HEK293 (cell line): ENCODE results near the gene TUBD1.

Source experiments
- CTCF ChIA-PET: fragments of 350-600 bp; formaldehyde crosslinking; extraction: SDS; loops from one replicate; lab custom pipeline; 2021; ENCODE audit warnings: antibody characterized with exemption; lab: Yijun Ruan, JAX
- POLR2A ChIA-PET: fragments of 300-600 bp; formaldehyde crosslinking; extraction: SDS; loops from one replicate; lab custom pipeline; 2020; ENCODE audit warnings: antibody characterized with exemption, inconsistent platforms; lab: Yijun Ruan, JAX
- H3K27ac ChIP-seq: fragments of 200-500 bp; sonication (Bioruptor generic); 2 replicates; pipeline ENCODE4 v1.5.1; 2014; ENCODE audit warnings: low read depth, low read length, control low read depth, inconsistent platforms; ENCODE audit errors: extremely low read depth
- H3K36me3 ChIP-seq, 2 experiments: fragments of 200-500 bp in 1 of 2; sonication (Bioruptor generic) in 1 of 2; 1 replicate in 1 of 2; 2 replicates in 1 of 2; pipeline ENCODE4 v1.5.1; 2014 to 2017; ENCODE audit warnings: inconsistent platforms in 2 of 2, low read length in 2 of 2; ENCODE audit not compliant: control insufficient read depth in 2 of 2, insufficient read depth in 1 of 2
- H3K4me1 ChIP-seq: fragments of 200-500 bp; sonication (Bioruptor generic); 2 replicates; pipeline ENCODE4 v1.5.1; 2014; ENCODE audit warnings: mild to moderate bottlenecking, low read length, inconsistent platforms; ENCODE audit not compliant: control insufficient read depth, insufficient read depth
- H3K4me3 ChIP-seq: 2 replicates; pipeline ENCODE4 v1.5.1; 2011; ENCODE audit warnings: low read depth, mild to moderate bottlenecking, control low read depth, low read length, moderate library complexity
- H3K9me3 ChIP-seq: fragments of 200-500 bp; sonication (Bioruptor generic); 2 replicates; pipeline ENCODE4 v1.5.1; 2014; ENCODE audit warnings: low read depth, low read length, inconsistent platforms; ENCODE audit not compliant: control insufficient read depth, insufficient read depth
- GLI2 ChIP-seq: fragments of 450-650 bp; formaldehyde crosslinking; IDR thresholded peaks from 2 replicates; pipeline ENCODE4; 2017; ENCODE audit warnings: missing biosample characterization, missing genetic modification characterization, low read depth, borderline replicate concordance
- MEIS1 ChIP-seq: sonication (generic); formaldehyde crosslinking; IDR thresholded peaks from 2 replicates; pipeline ENCODE4 v1.8.1; 2022; ENCODE audit warnings: missing genetic modification reagents, mild to moderate bottlenecking, borderline replicate concordance
- OSR2 ChIP-seq: fragments of 450-650 bp; formaldehyde crosslinking; IDR thresholded peaks from 2 replicates; pipeline ENCODE4 v1.5.1; 2016; ENCODE audit warnings: missing biosample characterization, missing genetic modification characterization
- SP7 ChIP-seq: fragments of 450-650 bp; formaldehyde crosslinking; IDR thresholded peaks from 2 replicates; pipeline ENCODE4 v1.5.1; 2016; ENCODE audit warnings: missing biosample characterization, missing genetic modification characterization
- TCF7L2 ChIP-seq: IDR thresholded peaks from 2 replicates; pipeline ENCODE4 v1.6.1; 2011; ENCODE audit warnings: low read depth, mild to moderate bottlenecking, inconsistent platforms, low read length, moderate library complexity, borderline replicate concordance
- ZBTB48 ChIP-seq: fragments of 450-650 bp; formaldehyde crosslinking; IDR thresholded peaks from 2 replicates; pipeline ENCODE4 v1.5.1; 2016; ENCODE audit warnings: missing biosample characterization, missing genetic modification characterization
- ZBTB7A ChIP-seq: fragments of 450-650 bp; formaldehyde crosslinking; IDR thresholded peaks from 2 replicates; pipeline ENCODE4 v1.5.1; 2016; ENCODE audit warnings: low read depth, missing biosample characterization, missing genetic modification characterization
- ZNF169 ChIP-seq: fragments of 450-650 bp; formaldehyde crosslinking; IDR thresholded peaks from 2 replicates; pipeline ENCODE4 v1.5.1; 2016; ENCODE audit warnings: missing biosample characterization, missing genetic modification characterization
- ZNF501 ChIP-seq: fragments of 450-650 bp; formaldehyde crosslinking; IDR thresholded peaks from 2 replicates; pipeline ENCODE4 v1.5.1; 2016; ENCODE audit warnings: missing biosample characterization, missing genetic modification characterization
- ZNF530 ChIP-seq: fragments of 450-650 bp; formaldehyde crosslinking; IDR thresholded peaks from 2 replicates; pipeline ENCODE4 v1.5.1; 2016; ENCODE audit warnings: low read depth, missing biosample characterization, missing genetic modification characterization
- ZNF560 ChIP-seq: fragments of 450-650 bp; formaldehyde crosslinking; IDR thresholded peaks from 2 replicates; pipeline ENCODE4 v1.5.1; 2017; ENCODE audit warnings: missing biosample characterization, missing genetic modification characterization, borderline replicate concordance
- ZNF654 ChIP-seq: fragments of 450-650 bp; formaldehyde crosslinking; IDR thresholded peaks from 2 replicates; pipeline ENCODE4 v1.5.1; 2016; ENCODE audit warnings: low read depth, missing biosample characterization, missing genetic modification characterization
- ZNF677 ChIP-seq: fragments of 450-650 bp; IDR thresholded peaks from 2 replicates; pipeline ENCODE4 v1.5.0; 2018; ENCODE audit warnings: missing biosample characterization, mild to moderate bottlenecking, missing genetic modification characterization, moderate library complexity
- TF ChIP-seq, protein P1 (sequence below): fragments of 450-650 bp; formaldehyde crosslinking; IDR thresholded peaks from 2 replicates; pipeline ENCODE4 v1.5.0; 2017; ENCODE audit warnings: missing biosample characterization, missing genetic modification characterization, borderline replicate concordance
- TF ChIP-seq, protein P2 (sequence below): fragments of 450-650 bp; formaldehyde crosslinking; IDR thresholded peaks from 2 replicates; pipeline ENCODE4 v1.5.1; 2017; ENCODE audit warnings: missing biosample characterization, missing genetic modification characterization
- TF ChIP-seq, protein P3 (sequence below): fragments of 450-650 bp; IDR thresholded peaks from 2 replicates; pipeline ENCODE4 v1.5.1; 2018; ENCODE audit warnings: missing biosample characterization, missing genetic modification characterization

TUBD1 gene

DNA sequence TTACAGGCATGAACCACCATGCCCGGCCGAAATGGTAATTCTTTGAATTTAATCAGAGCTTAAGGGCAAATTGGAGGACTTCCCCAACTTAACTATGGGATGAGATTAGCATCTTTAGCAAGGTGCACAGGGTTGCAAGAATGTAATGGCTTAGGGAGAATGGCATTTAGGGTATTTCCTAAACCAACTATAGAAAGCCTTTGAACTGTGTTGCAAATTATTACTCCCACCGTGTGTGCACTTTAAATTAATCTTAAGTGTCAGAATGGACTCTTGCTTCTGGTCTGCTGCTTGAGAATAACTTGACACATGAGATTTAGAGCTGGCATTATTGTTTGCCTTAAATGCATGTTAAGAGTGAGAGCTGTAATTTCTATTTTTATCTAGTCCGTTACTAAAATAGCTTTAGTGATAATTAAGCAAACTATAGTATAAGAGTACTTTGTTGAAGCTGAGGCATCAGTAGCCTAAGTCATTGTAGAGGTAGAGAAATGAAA, 59.8 kb downstream of the TUBD1 start:
- POLR2A ChIA-PET = interaction anchor here (1.2 to 1.7 kb wide), 4 partner anchors 12 to 79 kb away, joined by 4 to 9 read pairs (median 4); no protein-coding TSS in a partner anchor
- no peak overlapping the region for H3K27ac ChIP-seq
- H3K4me3 ChIP-seq = no peak overlapping the region
- H3K9me3 ChIP-seq = no peaks in the 10 kb centered on the region
- TF ChIP-seq ZNF530 (no peak), MEIS1 (CRISPR knock-in tag) (0 out of 2 replicates have a peak, but pooled peaks have one; percentile 30), ZNF501 (no peak), OSR2 (0 out of 2 replicates have a peak, but pooled peaks have one; percentile 40), TCF7L2 (peak; percentile 39; the same call in 1 of the 2 replicates), SP7 (tag by site-specific recombination) (peak; percentile 70), ZBTB7A (tag by site-specific recombination) (no peak), ZNF654 (tag by site-specific recombination) (no peak)
- TF ChIP-seq, protein P1, sequence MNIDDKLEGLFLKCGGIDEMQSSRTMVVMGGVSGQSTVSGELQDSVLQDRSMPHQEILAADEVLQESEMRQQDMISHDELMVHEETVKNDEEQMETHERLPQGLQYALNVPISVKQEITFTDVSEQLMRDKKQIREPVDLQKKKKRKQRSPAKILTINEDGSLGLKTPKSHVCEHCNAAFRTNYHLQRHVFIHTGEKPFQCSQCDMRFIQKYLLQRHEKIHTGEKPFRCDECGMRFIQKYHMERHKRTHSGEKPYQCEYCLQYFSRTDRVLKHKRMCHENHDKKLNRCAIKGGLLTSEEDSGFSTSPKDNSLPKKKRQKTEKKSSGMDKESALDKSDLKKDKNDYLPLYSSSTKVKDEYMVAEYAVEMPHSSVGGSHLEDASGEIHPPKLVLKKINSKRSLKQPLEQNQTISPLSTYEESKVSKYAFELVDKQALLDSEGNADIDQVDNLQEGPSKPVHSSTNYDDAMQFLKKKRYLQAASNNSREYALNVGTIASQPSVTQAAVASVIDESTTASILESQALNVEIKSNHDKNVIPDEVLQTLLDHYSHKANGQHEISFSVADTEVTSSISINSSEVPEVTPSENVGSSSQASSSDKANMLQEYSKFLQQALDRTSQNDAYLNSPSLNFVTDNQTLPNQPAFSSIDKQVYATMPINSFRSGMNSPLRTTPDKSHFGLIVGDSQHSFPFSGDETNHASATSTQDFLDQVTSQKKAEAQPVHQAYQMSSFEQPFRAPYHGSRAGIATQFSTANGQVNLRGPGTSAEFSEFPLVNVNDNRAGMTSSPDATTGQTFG = no peak
- TF ChIP-seq, protein P2, sequence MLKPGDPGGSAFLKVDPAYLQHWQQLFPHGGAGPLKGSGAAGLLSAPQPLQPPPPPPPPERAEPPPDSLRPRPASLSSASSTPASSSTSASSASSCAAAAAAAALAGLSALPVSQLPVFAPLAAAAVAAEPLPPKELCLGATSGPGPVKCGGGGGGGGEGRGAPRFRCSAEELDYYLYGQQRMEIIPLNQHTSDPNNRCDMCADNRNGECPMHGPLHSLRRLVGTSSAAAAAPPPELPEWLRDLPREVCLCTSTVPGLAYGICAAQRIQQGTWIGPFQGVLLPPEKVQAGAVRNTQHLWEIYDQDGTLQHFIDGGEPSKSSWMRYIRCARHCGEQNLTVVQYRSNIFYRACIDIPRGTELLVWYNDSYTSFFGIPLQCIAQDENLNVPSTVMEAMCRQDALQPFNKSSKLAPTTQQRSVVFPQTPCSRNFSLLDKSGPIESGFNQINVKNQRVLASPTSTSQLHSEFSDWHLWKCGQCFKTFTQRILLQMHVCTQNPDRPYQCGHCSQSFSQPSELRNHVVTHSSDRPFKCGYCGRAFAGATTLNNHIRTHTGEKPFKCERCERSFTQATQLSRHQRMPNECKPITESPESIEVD (tag by site-specific recombination) = 0 out of 2 replicates have a peak, but pooled peaks have one; percentile 29
- CTCF ChIA-PET = interaction anchor here (0.7 to 1.9 kb wide), 8 partner anchors 9 to 81 kb away, joined by 3 to 6 read pairs (median 4); no protein-coding TSS in a partner anchor
- no peaks in the 10 kb centered on the region; a peak in 1 of 3 replicates for H3K36me3 ChIP-seq
- peaks cover 31% of the 10 kb centered on the region for H3K4me1 ChIP-seq

DNA sequence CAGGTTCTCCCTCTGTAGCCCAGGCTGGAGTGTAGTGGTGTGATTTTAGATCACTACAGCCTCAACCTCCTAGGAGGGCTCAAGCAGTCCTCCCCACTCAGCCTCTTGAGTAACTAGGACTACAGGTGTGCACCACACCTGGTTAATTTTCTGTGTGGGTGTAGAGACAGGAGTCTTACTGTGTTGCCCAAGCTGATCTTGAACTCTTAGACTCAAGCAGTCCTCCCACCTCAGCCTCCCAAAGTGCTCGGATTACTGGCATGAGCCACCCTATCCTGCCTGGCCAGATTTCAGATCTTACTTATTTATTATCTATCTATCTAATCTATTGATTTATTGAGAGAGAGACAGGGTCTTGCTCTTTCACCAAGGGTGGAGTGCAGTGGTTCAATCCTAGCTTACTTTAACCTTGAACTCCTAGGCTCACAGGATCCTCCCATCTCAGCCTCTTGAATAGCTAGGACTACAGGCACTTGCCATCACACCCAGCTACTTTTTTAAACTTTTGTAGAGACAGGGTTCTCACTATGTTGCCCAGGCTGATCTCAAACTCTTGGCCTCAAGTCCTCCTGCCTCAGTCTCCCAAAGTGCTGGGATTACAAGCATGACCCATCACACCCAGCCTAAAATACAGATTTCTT, 61.8 kb downstream of the TUBD1 start:
- H3K4me3 ChIP-seq = no peak overlapping the region
- CTCF ChIA-PET = interaction anchor here (0.5 to 1.9 kb wide), 6 partner anchors 19 to 84 kb away, joined by 3 to 19 read pairs (median 4); no protein-coding TSS in a partner anchor
- H3K9me3 ChIP-seq = no peaks in the 10 kb centered on the region
- TF ChIP-seq ZNF677 (tag by site-specific recombination) (no peak), ZBTB48 (tag by site-specific recombination) (no peak), ZNF169 (no peak), ZNF560 (no peak), GLI2 (tag by site-specific recombination) (no peak)
- TF ChIP-seq, protein P3, sequence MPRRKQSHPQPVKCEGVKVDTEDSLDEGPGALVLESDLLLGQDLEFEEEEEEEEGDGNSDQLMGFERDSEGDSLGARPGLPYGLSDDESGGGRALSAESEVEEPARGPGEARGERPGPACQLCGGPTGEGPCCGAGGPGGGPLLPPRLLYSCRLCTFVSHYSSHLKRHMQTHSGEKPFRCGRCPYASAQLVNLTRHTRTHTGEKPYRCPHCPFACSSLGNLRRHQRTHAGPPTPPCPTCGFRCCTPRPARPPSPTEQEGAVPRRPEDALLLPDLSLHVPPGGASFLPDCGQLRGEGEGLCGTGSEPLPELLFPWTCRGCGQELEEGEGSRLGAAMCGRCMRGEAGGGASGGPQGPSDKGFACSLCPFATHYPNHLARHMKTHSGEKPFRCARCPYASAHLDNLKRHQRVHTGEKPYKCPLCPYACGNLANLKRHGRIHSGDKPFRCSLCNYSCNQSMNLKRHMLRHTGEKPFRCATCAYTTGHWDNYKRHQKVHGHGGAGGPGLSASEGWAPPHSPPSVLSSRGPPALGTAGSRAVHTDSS (tag by site-specific recombination) = no peak
- no peaks in the 10 kb centered on the region; a peak in 1 of 3 replicates for H3K36me3 ChIP-seq
- H3K27ac ChIP-seq = 0 out of 2 replicates have a peak overlapping the region, but pooled peaks have one; percentile 1
- H3K4me1 ChIP-seq = peaks cover 32% of the 10 kb centered on the region
- POLR2A ChIA-PET = interaction anchor here (1.0 to 1.4 kb wide), 3 partner anchors 9 to 77 kb away, joined by 3 to 4 read pairs (median 3); no protein-coding TSS in a partner anchor
